Measurements from ENCODE around the gene RALGAPA2. TPM values are rescaled to one million over a fixed set of nuclear protein-coding genes. Genes with fewer than 3 reads are reported as not detected.

RALGAPA2 gene
- total RNA-seq, 1 experiment from 2014 or later = 9.8 TPM

DNA sequence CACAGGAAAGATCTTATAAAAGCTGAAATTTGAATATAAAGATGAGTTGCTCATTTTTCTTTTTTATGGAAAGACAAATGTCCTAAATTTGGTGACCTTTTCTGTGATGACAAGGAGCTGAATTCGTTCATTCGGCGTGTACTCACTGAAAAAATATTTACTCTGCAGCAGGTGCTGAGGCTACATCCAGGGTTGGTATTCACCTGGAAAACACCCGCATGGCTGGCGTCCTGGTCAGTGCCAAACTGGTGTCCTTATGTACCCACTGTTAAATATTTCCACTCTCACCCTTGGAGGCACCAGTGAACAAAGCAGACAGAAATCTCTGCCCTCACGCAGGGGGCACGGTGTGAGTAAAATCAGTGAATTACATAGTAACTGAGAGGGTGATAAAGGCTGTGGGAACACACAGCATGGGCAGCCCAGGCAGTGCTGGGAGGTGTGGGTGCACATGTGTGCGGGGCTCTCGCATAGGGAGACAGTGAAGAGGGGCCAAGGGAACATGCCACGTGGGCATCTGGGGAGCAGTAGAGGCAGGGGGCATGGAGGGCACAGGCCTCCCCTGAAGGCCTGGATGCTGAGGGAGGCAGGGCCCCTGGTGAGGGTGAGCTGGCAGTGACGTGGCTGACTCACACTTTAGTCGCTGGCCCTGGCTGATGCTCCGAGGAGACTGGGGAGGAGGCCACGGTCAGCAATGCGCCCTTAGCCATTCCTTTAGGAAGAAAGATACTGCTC lies 254.9 kb downstream of the RALGAPA2 start:
- no peaks in the 10 kb centered on the region for H3K9me3 Mint-ChIP-seq (ENCODE audit: unreplicated experiment)
- no peak overlapping the region for H3K4me3 Mint-ChIP-seq (ENCODE audit: unreplicated experiment)
- DNase-seq (ENCODE audit: unreplicated experiment) = peak; percentile 27
- intact Hi-C loops (cut with micrococcal nuclease) = no loop called here
- no TSS peak for BruUV-seq (replicated peaks)
- H3K27ac Mint-ChIP-seq (ENCODE audit: low read depth, unreplicated experiment) = no peak overlapping the region
- H3K4me1 Mint-ChIP-seq (ENCODE audit: insufficient read depth, unreplicated experiment) = peaks cover 9% of the 10 kb centered on the region
- no peak for TF ChIP-seq CTCF (IDR thresholded peaks at IDR 0.05; ENCODE audit: unreplicated experiment)
- ChIA-PET CTCF (interaction anchor here (0.6 to 1.2 kb wide), 4 partner anchors 7 to 136 kb away, joined by 3 to 4 read pairs (median 3); no protein-coding TSS in a partner anchor), POLR2A (interaction anchor here (1.2 kb wide), 1 partner anchor 10 kb away, joined by 3 read pairs; no protein-coding TSS in a partner anchor)
- no peaks in the 10 kb centered on the region for H3K27me3 Mint-ChIP-seq (ENCODE audit: insufficient read depth, unreplicated experiment)
- H3K36me3 Mint-ChIP-seq (ENCODE audit: insufficient read depth, unreplicated experiment) = peaks cover 14% of the 10 kb centered on the region

DNA sequence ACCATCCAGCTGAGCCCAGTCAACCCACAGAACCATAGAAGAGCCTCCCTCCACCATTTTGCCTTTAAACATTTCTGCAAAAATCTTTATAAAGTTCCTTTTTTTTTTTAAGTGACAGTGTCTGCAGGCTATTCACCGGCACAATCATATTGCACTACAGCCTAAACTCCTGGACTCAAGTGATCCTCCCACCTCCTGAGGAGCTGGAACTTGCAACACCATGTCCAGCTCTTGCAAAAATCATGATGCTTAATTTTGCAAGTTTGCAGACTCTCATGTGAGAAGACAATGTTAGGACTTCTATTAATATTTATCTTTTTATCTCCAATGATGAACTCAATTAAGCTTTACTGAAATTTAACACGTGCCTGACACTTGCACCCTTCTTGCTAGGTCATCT lies 255.7 kb downstream of the RALGAPA2 start:
- Mint-ChIP-seq H3K9me3 (ENCODE audit: unreplicated experiment) (no peaks in the 10 kb centered on the region), H3K4me1 (ENCODE audit: insufficient read depth, unreplicated experiment) (peaks cover 14% of the 10 kb centered on the region), H3K27ac (ENCODE audit: low read depth, unreplicated experiment) (peak overlapping the region; percentile 19), H3K36me3 (ENCODE audit: insufficient read depth, unreplicated experiment) (peaks cover 17% of the 10 kb centered on the region), H3K4me3 (ENCODE audit: unreplicated experiment) (no peak overlapping the region), H3K27me3 (ENCODE audit: insufficient read depth, unreplicated experiment) (no peaks in the 10 kb centered on the region)
- CTCF ChIA-PET = interaction anchor here (0.6 to 1.2 kb wide), 8 partner anchors 8 to 677 kb away, joined by 3 to 4 read pairs (median 3); no protein-coding TSS in a partner anchor
- intact Hi-C loops (cut with micrococcal nuclease) = no loop called here
- DNase-seq (ENCODE audit: unreplicated experiment) = no peak
- TF ChIP-seq CTCF (IDR thresholded peaks at IDR 0.05; ENCODE audit: unreplicated experiment) = no peak
- no TSS peak for BruUV-seq (replicated peaks)
- POLR2A ChIA-PET = interaction anchor here (0.6 to 1.2 kb wide), 2 partner anchors 11 to 17 kb away, joined by 3 read pairs; no protein-coding TSS in a partner anchor

DNA sequence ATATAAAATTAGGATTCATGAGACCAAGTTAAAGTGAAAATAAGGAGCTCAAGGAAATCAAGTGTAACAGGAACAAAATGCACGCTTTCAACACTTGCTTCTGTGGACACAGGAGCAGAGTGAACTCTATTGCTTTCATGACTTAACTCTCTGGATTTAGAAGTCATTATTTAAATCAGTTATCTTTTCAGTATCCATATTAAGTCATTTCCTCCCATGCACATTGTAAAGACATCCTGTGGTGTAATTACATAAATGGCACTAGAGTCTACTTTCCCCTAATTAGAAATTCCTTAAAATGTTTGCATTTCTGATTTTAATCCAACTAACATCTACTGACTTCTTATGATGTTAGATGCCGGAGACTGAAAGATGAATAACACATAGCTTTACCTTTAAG lies 256.5 kb downstream of the RALGAPA2 start:
- ChIA-PET CTCF (interaction anchor here (0.6 to 1.4 kb wide), 7 partner anchors 9 to 676 kb away, joined by 3 to 5 read pairs (median 3); no protein-coding TSS in a partner anchor), POLR2A (interaction anchor here (0.6 to 0.9 kb wide), 2 partner anchors 18 to 114 kb away, joined by 3 read pairs; no protein-coding TSS in a partner anchor)
- H3K27me3 Mint-ChIP-seq (ENCODE audit: insufficient read depth, unreplicated experiment) = no peaks in the 10 kb centered on the region
- no peak overlapping the region for H3K27ac Mint-ChIP-seq (ENCODE audit: low read depth, unreplicated experiment)
- no peak for TF ChIP-seq CTCF (IDR thresholded peaks at IDR 0.05; ENCODE audit: unreplicated experiment)
- no peak for DNase-seq (ENCODE audit: unreplicated experiment)
- H3K4me3 Mint-ChIP-seq (ENCODE audit: unreplicated experiment) = no peak overlapping the region
- BruUV-seq (replicated peaks) = no TSS peak
- peaks cover 17% of the 10 kb centered on the region for H3K36me3 Mint-ChIP-seq (ENCODE audit: insufficient read depth, unreplicated experiment)
- H3K4me1 Mint-ChIP-seq (ENCODE audit: insufficient read depth, unreplicated experiment) = peaks cover 14% of the 10 kb centered on the region
- intact Hi-C loops (cut with micrococcal nuclease) = no loop called here
- no peaks in the 10 kb centered on the region for H3K9me3 Mint-ChIP-seq (ENCODE audit: unreplicated experiment)

GRCh38 chr20:20454850-20455627 lies 257.4 kb downstream of the RALGAPA2 start:
- H3K27me3 Mint-ChIP-seq (ENCODE audit: insufficient read depth, unreplicated experiment) = no peaks in the 10 kb centered on the region
- no peak for TF ChIP-seq CTCF (IDR thresholded peaks at IDR 0.05; ENCODE audit: unreplicated experiment)
- H3K36me3 Mint-ChIP-seq (ENCODE audit: insufficient read depth, unreplicated experiment) = peaks cover 14% of the 10 kb centered on the region
- H3K27ac Mint-ChIP-seq (ENCODE audit: low read depth, unreplicated experiment) = no peak overlapping the region
- POLR2A ChIA-PET = interaction anchor here (0.9 kb wide), 1 partner anchor 115 kb away, joined by 3 read pairs; no protein-coding TSS in a partner anchor
- intact Hi-C loops (cut with micrococcal nuclease) = no loop called here
- peaks cover 14% of the 10 kb centered on the region for H3K4me1 Mint-ChIP-seq (ENCODE audit: insufficient read depth, unreplicated experiment)
- no peak for DNase-seq (ENCODE audit: unreplicated experiment)
- no TSS peak for BruUV-seq (replicated peaks)
- CTCF ChIA-PET = interaction anchor here (0.9 to 1.4 kb wide), 3 partner anchors 12 to 139 kb away, joined by 3 to 5 read pairs (median 5); no protein-coding TSS in a partner anchor
- no peak overlapping the region for H3K4me3 Mint-ChIP-seq (ENCODE audit: unreplicated experiment)
- H3K9me3 Mint-ChIP-seq (ENCODE audit: unreplicated experiment) = no peaks in the 10 kb centered on the region

Measured in MCF 10A (cell line).